ENCODE data around the gene MFAP2.

DNA sequence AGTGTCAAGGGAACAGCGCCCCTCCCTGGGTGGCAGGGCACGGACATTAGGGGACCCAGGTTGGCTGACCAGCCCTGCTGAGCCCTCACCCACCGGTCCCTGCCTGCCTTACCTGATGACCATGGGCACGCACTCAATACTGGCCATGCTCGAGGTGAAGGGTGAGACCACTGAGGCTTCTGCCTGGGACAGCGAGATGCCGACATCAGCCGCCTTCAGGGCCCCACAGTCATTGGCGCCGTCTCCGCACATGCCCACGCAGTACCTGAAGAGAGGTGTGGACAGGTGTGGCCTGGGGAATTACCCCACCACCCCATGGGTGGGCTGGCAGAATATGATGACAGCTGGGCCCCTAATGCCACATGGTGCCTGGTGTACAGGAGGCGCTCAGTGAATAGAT is 7.8 kb upstream of the MFAP2 start:
- TF ChIP-seq POLR2AphosphoS5 (IDR thresholded peaks at IDR 0.05; ENCODE audit: low read depth, low read length) (no peak), SIN3A (IDR thresholded peaks at IDR 0.05; ENCODE audit: borderline replicate concordance, insufficient read depth, low read length) (no peak)
- TF ChIP-seq, protein P1, sequence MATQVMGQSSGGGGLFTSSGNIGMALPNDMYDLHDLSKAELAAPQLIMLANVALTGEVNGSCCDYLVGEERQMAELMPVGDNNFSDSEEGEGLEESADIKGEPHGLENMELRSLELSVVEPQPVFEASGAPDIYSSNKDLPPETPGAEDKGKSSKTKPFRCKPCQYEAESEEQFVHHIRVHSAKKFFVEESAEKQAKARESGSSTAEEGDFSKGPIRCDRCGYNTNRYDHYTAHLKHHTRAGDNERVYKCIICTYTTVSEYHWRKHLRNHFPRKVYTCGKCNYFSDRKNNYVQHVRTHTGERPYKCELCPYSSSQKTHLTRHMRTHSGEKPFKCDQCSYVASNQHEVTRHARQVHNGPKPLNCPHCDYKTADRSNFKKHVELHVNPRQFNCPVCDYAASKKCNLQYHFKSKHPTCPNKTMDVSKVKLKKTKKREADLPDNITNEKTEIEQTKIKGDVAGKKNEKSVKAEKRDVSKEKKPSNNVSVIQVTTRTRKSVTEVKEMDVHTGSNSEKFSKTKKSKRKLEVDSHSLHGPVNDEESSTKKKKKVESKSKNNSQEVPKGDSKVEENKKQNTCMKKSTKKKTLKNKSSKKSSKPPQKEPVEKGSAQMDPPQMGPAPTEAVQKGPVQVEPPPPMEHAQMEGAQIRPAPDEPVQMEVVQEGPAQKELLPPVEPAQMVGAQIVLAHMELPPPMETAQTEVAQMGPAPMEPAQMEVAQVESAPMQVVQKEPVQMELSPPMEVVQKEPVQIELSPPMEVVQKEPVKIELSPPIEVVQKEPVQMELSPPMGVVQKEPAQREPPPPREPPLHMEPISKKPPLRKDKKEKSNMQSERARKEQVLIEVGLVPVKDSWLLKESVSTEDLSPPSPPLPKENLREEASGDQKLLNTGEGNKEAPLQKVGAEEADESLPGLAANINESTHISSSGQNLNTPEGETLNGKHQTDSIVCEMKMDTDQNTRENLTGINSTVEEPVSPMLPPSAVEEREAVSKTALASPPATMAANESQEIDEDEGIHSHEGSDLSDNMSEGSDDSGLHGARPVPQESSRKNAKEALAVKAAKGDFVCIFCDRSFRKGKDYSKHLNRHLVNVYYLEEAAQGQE (IDR thresholded peaks at IDR 0.05; ENCODE audit: insufficient read depth in 1 of 2, low read depth in 2 of 2, low read length in 2 of 2): no peak

Measured in PFSK-1 (cell line).